Measurements from ENCODE around the gene KIFC3.
A peak's percentile ranks its signal among the peaks of the same experiment; 100 is the strongest.

The KIFC3 gene

GRCh38 chr16:57762365-57763040 is 39.8 kb downstream of the KIFC3 start:
- no peak for DNase-seq

- DNase-seq, result no peak
Measured at GRCh38 chr16:57761957-57762356, 40.3 kb downstream of the KIFC3 start.

- DNase-seq, result no peak
Measured at GRCh38 chr16:57761301-57761700, 41.0 kb downstream of the KIFC3 start.

- DNase-seq, result no peak
Measured at GRCh38 chr16:57760357-57761160, 41.7 kb downstream of the KIFC3 start.

- no peak for DNase-seq
Measured at GRCh38 chr16:57759541-57760356, 42.5 kb downstream of the KIFC3 start.

GRCh38 chr16:57759131-57759530 is 43.2 kb downstream of the KIFC3 start:
- no peak for DNase-seq

GRCh38 chr16:57758331-57759117 is 43.8 kb downstream of the KIFC3 start:
- no peak for DNase-seq

- no peak for DNase-seq
Measured at GRCh38 chr16:57757883-57758282, 44.4 kb downstream of the KIFC3 start.

GRCh38 chr16:57757326-57757786 is 44.9 kb downstream of the KIFC3 start:
- DNase-seq, result peak; percentile 99

- DNase-seq, result no peak
Measured at GRCh38 chr16:57756424-57757325, 45.6 kb downstream of the KIFC3 start.

GRCh38 chr16:57755726-57756423 is 46.4 kb downstream of the KIFC3 start:
- no peak for DNase-seq

- no peak for DNase-seq
Measured at GRCh38 chr16:57755061-57755684, 47.1 kb downstream of the KIFC3 start.

- no peak for DNase-seq
Measured at GRCh38 chr16:57754354-57755060, 47.8 kb downstream of the KIFC3 start.

- DNase-seq, result no peak
Measured at GRCh38 chr16:57753448-57754353, 48.6 kb downstream of the KIFC3 start.

GRCh38 chr16:57752581-57753447 is 49.5 kb downstream of the KIFC3 start:
- no peak for DNase-seq

GRCh38 chr16:57752203-57752580 is 50.1 kb downstream of the KIFC3 start:
- no peak for DNase-seq

GRCh38 chr16:57751539-57752202 is 50.6 kb downstream of the KIFC3 start:
- no peak for DNase-seq

Data from activated CD8-positive, alpha-beta memory T cell treated with anti-CD3 and anti-CD28 coated beads, Interleukin-2, amount 50 U/mL, for 48 hours (primary cell).